SIG-M5 (cell line): ENCODE data around the gene MAB21L1.

ENCODE experiments used
- DNase-seq: peaks from one replicate; lab custom pipeline; 2025; lab: John Stamatoyannopoulos, UW

MAB21L1 gene

GRCh38 chr13:35479706-35480105 is 3.2 kb upstream of the MAB21L1 start:
- DNase-seq, result no peak

GRCh38 chr13:35479038-35479492 is 2.6 kb upstream of the MAB21L1 start:
- no peak for DNase-seq

- DNase-seq, result no peak
Observed at GRCh38 chr13:35478271-35479037, 2.0 kb upstream of the MAB21L1 start.

GRCh38 chr13:35477386-35477946 is 977 bp upstream of the MAB21L1 start:
- DNase-seq, result no peak

- DNase-seq, result no peak
Observed at GRCh38 chr13:35475212-35475959, 1.1 kb downstream of the MAB21L1 start.

GRCh38 chr13:35474496-35475211 is 1.8 kb downstream of the MAB21L1 start:
- no peak for DNase-seq

GRCh38 chr13:35473802-35474201 is 2.7 kb downstream of the MAB21L1 start:
- no peak for DNase-seq

GRCh38 chr13:35473206-35473775 is 3.2 kb downstream of the MAB21L1 start:
- DNase-seq, result no peak

GRCh38 chr13:35472323-35472881 is 4.1 kb downstream of the MAB21L1 start:
- no peak for DNase-seq

GRCh38 chr13:35471706-35472322 is 4.7 kb downstream of the MAB21L1 start:
- no peak for DNase-seq

GRCh38 chr13:35470671-35471661 is 5.5 kb downstream of the MAB21L1 start:
- DNase-seq, result no peak

GRCh38 chr13:35469806-35470525 is 6.5 kb downstream of the MAB21L1 start:
- no peak for DNase-seq

- DNase-seq, result no peak
Observed at GRCh38 chr13:35468195-35468594, 8.3 kb downstream of the MAB21L1 start.

GRCh38 chr13:35465371-35465770 is 11.1 kb downstream of the MAB21L1 start:
- no peak for DNase-seq

- DNase-seq, result no peak
Observed at GRCh38 chr13:35460061-35460460, 16.4 kb downstream of the MAB21L1 start.

- DNase-seq, result no peak
Observed at GRCh38 chr13:35457258-35457657, 19.2 kb downstream of the MAB21L1 start.

- no peak for DNase-seq
Observed at GRCh38 chr13:35455022-35455421, 21.5 kb downstream of the MAB21L1 start.

GRCh38 chr13:35449821-35450220 is 26.7 kb downstream of the MAB21L1 start:
- DNase-seq, result no peak

GRCh38 chr13:35448465-35448864 is 28.0 kb downstream of the MAB21L1 start:
- DNase-seq, result no peak
